ENCODE data around the gene ANGPT4.
"Not testable (repeated sequence)": the region's sequence is repeated elsewhere in the genome, so short reads cannot be mapped to it uniquely, and the experiment has no call there.

The ANGPT4 gene

DNA sequence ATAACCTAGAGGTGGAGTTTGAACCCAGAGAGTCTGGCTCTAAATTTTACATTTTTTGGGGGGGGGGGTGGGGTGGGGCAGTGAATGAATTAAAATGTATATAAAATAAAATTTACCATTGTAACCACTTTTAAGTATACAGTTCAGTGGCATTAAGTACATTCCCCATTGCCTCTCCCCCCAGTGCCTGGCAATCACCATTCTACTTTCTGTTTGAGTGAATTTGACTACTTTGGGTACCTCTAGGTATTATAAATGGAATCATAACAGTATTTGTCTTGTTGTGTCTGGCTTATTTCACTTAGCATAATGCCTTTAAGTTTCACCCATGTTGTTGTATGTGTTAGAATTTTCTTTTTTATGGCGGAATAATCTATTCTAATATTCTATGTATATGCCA is 79.9 kb downstream of the ANGPT4 start:
- DNase-seq = no peak
- intact Hi-C loops (cut with DNase I) = no loop called here

DNA sequence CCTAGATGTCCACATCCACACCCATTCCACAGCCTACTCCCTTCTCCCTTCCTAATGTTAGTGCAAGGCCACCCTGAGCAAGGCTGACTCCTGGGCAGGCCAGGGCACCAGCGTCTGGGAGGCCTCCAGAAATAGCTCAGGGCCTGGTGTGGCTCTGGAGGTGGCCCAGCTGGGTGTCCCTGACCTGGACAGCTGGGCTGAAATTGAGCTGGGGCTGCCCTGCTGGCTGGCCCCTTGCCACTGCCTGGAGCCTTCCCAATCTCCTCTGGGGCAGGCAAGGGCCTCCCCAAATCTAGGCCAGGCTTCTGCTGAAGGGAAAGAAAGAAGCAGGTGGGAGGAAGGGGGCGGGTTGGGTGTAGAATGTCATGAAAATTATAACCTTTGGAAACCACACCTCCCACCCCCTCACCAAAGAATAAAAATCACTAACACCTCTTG is 80.5 kb downstream of the ANGPT4 start:
- intact Hi-C loops (cut with DNase I) = no loop called here
- DNase-seq = peak in 39 of 42 donors; percentile 16 to 90 (median 63)

DNA sequence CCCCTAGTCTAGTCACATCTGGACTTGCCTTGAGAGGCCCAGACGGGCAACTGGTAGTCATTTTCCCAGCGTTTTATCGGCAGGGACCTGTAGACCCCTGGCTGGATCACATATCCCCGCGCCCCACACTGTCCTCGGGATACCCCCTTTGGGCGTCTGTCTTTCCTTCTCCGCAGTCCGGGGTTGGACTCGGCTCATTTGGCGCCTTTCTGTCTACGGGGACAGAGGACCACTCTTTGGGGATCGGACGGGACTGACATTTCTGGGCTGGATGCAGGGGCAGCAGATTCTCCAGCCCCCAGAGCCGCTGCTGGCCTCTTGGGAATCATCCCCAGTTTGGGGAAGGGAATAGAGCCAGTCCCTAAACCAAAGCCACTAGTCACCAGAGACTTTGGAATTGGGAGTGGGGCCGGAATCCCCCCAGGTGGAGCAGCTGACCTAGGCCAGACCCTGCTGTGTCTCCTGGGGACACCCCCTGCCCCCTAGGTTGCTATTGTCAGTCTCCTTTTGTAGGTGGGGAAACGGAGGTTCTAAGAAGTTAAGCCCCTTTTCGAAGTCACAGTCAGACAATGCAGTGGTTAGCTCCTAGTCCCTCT is 81.9 kb downstream of the ANGPT4 start:
- peak in 2 of 42 donors; percentile 4 to 43 for DNase-seq
- intact Hi-C loops (cut with DNase I) = no loop called here

DNA sequence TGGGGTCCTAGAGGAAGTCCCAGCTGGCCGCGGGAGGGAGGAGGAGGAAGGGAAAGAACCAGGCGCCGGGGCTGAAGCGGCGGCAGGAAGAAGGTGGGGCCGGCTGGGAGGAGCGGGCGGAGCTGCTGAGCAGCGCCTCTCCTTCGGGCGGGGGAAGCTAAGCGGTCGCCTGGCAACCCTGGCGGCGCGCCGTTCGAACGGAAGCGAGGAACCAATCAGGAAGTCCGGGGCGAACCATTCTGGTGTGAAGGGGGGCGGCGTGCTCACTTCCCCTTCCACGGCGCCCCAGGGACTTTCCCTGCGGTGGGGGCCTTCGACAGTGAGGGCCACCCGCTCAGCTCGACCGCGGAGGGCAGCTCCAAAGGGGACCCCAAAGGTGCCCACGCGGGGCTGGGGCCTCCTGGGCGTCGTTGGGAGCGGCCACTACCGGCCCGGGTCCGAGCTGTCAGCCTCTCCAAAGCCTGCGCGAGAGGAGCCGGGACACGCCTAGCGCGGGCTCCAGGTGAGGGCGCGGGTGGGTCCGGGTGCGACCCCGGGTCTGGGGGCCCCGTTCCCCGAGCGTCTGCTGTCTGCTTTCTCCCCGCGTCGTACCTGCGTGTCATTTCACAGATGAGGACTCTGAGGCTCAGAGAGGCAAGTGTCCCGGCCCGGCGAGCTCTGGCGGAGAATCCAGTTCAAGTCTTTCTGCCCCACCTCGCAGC is 82.5 kb downstream of the ANGPT4 start, which contains the start of gene FAM110A:
Gene FAM110A (plus strand): TSS at position 266 of the 701 bp plus-strand sequence. CDS start 11,090 bp downstream, outside the sequence.
- intact Hi-C loops (cut with DNase I) = no loop called here
- DNase-seq = peak; percentile 87 to 98 (median 95)

DNA sequence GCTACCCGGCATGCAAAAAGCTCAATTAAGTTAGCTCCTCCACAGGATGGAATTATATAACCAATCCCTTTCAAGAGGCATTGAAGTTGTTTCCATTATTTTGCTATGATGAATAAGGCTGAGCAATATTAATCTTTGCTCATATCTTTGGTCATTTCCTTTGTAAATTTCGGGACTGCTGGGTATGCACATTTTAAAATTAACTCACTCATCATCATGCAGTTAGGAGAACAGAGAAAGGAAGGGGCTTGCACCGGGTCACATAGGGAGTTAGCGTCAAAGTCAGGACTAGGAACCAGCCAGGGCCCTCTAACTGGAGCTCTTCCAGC is 83.0 kb downstream of the ANGPT4 start:
- intact Hi-C loops (cut with DNase I) = no loop called here
- DNase-seq = peak in 2 of 42 donors; percentile 29 to 52

DNA sequence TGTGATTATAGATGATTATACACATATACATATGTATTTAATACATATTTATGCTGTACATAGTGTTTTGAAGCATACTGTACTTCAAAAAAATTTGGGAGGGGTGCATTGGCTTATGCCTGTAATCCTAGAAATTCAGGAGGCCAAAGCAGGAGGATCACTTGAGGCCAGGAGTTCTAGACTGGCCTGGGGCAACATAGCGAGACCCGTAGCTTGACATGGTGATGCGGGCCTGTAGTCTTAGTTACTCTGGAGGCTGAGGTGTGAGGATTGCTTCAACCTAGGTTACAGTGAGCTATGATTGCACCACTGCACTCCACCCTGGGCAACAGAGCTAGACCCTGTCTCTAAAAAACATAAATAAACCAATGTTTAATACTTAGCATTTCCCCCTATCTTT is 84.2 kb downstream of the ANGPT4 start:
- intact Hi-C loops (cut with DNase I) = no loop called here
- DNase-seq = no peak

DNA sequence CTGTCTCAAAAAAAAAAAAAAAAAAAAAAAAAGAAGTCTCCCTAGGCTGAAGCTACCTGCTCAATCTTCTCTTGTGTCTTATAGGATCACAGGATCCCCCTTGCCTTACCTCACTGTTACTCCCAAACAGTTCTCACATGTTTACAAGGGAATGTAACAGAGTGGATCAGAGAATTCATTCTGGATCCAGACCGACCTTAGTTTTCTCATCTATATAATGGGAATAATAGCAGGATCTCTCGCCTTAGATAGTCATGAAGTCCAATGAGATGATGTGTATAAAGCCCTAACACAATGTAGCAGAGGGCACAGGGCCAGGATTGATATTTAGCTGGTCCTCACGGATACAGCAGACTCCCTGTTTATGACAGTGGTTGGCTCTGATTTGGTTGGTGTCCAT is 84.9 kb downstream of the ANGPT4 start:
- no peak for DNase-seq
- intact Hi-C loops (cut with DNase I) = no loop called here

DNA sequence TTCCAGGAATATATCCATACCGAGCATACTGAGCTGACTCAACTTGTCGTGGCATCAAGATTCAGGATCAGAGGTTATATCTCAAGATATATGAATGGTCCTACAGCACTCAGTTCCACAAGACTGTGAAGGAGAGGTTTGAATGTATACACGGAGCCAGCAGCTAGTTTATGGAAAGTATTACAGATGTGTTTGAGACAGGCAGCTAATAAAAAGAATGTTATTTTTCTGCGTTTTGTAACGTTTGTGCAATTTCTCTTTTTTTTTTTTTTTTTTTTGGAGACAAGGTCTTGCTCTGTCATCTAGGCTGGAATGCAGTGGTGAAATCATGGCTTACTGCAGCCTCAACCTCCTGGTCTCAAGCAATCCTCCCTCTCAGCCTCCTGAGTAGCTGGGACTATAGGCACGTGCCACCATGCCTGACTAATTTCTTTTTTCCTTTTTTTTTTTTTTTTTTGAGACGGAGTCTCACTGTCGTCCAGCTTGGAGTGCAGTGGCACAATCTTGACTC is 86.1 kb downstream of the ANGPT4 start:
- peak in 2 of 42 donors; percentile 3 to 7 for DNase-seq

DNA sequence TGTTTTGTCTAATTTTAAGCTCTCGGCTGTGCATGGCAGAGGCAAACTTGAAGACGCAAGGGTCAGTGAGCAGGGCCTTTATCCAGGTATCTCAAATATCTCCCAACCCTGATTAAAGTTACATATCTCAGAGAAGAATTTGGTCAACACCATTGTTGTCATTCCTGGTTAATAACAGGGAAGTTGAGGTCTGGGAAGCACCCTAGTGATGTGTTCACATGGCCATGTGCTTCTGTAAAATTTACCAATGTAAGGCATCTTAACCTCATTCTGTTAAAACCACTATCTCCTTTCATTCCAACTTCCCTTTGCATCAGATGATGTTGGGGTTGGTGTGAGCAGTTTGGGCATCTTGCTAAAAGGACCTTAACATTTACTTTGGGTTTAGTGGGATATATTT is 86.6 kb downstream of the ANGPT4 start:
- intact Hi-C loops (cut with DNase I) = no loop called here
- peak in 2 of 42 donors; percentile 3 to 13 for DNase-seq

More for the DNA sequence above, 86.1 kb downstream of the ANGPT4 start:
- intact Hi-C loops (cut with DNase I) = no loop called here

DNA sequence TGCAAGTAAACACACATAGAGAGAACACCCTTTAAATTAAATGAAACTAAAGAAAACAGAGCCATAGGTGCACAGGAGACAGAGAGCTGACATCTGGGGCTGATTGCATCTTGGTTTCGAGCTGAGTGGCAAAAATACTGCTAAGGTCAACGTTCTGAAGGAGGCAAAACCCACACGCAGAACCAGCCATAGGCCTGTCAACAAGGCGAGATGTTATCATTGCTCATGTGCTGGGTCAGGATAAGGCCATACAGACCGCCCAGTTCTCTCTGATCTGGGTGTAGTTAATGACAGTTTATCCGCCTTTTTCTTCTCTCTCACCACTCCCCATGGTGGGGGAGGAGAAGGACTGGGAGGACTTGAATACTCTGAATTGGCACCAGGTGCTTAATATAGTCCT is 87.1 kb downstream of the ANGPT4 start:
- intact Hi-C loops (cut with DNase I) = no loop called here
- DNase-seq = peak in 2 of 42 donors; percentile 12 to 18

DNA sequence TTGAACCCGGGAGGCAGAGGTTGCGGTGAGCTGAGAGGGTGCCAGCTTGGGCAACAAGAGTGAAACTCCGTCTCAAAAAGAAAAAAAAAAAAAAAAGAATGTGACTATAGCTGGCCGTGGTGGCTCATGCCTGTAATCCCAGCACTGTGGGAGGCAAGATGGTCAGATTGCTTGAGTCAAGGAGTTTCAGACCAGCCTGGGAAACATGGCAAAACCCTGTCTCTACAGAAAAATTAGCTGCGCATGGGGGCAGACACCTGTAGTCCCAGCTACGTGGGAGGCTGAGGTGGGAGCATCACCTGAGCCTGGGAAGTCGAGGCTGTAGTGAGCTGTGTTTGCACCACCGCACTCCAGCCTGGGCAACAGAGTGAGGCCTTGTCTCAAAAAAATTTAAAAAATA is 88.2 kb downstream of the ANGPT4 start:
- peak in 4 of 42 donors; percentile 9 to 24 (median 10) for DNase-seq
- intact Hi-C loops (cut with DNase I) = not testable (repeated sequence)

DNA sequence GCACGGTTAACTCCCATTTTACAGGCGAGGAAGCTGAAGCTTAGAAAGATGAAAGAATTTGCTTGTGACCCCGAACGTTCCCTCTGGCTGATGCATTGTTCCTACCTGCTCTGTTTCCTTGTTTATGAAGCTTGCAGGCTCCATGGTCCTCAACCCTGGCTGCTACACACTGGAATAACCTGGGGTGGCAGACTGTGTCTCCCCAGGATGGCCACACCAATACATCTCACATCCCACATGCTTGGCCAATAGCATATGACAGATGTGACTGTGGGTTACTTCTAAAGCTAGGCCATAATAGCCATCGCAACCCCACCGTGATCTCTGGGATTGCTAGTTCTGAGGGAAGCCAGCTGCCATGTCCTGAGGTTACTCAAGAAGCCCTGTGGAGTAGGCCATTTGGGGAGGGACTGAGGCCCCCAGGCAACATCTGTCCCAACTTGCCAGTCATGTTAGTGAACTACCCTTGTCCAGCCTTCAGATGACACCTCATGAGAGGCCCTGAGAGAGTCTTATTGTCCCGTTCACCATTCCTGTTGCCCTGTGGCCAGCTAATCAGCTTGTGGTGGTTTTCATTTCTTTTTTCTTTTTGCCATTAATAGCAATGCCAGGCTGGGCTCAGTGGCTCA is 89.3 kb downstream of the ANGPT4 start:
- peak in 2 of 42 donors; percentile 4 to 16 for DNase-seq
- intact Hi-C loops (cut with DNase I) = no loop called here

DNA sequence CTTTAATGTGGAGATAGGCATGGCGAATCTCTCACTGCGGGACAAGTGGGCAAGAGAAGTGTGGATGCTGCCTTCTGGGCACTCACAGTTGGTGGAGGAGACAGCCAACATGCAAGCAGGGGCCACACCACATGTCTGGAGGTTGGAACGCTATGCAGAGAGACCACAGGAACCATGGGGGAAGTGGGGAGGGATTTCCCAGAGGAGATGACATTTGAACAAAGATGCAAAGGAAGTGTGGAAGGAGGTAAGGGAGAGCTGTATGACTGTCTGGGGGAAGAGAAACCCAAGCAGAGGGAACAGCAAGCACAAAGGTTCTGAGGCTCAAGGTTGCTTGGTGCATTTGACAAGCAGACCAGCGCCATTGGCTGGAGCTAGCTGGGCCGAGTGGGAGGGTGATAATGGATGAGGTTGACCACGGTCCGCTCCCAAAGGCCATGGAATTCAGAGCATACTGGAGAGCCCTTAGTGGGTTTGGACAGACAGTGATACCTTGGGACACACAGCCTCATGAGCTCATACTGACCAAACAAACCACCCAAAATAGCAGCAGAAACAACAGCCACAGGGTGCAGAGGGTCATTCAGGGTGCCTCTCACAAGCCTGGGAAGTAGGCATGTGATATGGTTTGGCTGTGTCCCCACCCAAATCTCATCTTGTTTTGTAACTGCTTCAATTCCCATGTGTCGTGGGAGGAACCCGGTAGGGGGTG is 90.3 kb downstream of the ANGPT4 start:
- peak in 3 of 42 donors; percentile 11 to 26 (median 17) for DNase-seq
- intact Hi-C loops (cut with DNase I) = no loop called here

DNA sequence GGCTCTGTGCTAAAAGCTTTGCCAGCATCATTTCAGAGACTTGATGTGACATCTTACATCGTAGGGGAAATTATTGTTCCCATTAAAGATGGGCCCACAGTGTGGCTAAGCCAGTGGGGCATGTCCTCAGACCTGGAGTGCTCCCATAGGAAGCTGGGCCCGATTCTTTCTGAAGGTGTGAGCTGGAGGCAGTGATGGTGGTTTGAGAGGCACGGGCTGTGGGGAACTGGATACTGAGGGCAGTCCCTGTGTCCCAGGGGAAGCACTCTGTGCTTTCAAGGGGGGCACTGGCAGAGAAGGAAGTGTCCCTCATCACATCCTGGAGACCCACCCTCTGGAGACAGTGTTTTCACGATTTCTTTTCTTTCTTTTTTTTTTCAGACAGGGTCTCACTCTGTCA is 91.2 kb downstream of the ANGPT4 start:
- intact Hi-C loops (cut with DNase I) = no loop called here

DNA sequence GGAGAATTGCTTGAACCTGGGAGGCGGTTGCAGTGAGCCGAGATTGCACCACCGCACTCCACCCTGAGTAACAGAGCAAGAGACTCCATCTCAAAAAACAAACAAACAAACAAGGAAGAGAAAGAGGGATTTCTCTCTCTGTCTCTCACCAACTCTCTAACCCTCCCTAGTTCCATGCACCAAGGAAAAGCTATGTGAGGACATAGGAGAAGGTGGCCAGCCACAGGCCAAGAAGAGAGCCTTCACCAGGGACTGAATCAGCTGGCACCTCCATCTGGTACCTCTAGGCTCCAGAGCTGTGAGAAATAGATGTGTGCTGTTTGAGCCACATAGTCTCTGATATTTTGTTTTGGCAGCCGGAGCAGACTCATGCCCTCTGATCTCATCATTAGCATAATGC is 91.6 kb downstream of the ANGPT4 start:
- intact Hi-C loops (cut with DNase I) = no loop called here
- peak in 1 of 42 donors; percentile 5 for DNase-seq

More for the DNA sequence above, 91.2 kb downstream of the ANGPT4 start:
- peak in 2 of 42 donors; percentile 3 to 10 for DNase-seq

DNA sequence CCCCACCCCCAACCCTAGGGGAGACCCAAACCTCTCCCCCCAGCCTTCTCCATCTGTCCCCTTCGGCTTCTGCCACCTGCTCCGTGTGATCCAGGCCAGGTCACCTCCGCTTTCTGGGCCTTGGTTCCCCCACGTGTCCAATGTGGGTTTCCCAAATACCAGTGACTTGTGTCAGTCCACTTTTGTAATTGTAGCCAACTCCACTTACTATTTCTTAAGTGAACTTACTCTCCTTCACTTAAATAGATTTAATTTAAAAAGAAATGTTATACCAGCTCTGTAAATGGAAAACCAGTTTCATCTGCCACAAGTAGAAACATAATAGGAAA is 92.6 kb downstream of the ANGPT4 start:
- intact Hi-C loops (cut with DNase I) = no loop called here

DNA sequence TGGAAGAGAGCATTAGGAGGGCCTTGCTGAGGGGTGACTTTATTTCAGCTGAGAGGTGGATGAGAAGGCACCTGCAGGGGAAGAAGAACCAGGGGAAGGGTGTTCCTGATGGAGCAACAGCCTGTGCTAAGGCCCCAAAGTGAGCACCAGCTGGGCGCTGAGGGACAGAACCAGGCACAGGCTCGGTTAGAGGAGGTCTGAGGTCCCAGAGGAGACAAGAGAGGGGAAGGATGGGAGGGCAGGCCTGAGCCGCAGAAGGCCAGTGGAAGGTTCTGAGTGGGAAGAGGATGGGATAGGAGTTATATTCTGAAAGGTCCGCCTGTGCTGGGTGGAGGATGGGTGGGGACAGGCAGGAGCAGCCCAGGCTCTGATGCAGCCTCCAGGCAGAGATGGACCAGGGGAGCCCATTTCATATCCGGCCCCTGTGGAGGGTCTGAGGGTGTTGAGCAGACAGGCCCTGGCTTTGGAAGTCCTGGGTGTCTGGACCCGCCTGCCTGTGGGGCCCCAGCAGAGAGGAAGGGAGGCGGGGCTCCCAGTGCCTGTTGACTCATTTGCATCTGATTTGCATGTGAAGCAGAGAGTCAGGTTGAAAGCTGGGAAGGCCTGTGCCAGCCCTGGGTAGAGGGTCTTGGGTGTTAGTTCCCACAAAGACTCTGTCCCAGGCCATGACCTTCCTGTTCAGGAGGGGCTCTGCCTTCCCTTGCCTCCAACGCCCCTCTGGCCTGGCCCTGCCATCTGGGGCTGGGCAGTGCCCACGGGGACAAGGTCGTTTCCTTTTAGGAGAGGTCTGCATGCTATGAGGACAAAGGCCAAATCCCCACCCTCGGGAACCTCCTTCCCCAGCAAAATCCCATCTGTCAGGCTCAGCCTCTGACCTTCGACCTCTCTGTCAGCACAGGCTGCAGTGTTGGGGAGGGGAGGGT is 93.2 kb downstream of the ANGPT4 start:
- peak in 2 of 42 donors; percentile 1 to 6 for DNase-seq
- intact Hi-C loops (cut with DNase I) = no loop called here

More for the DNA sequence above, 92.6 kb downstream of the ANGPT4 start:
- peak in 2 of 42 donors; percentile 8 to 18 for DNase-seq

DNA sequence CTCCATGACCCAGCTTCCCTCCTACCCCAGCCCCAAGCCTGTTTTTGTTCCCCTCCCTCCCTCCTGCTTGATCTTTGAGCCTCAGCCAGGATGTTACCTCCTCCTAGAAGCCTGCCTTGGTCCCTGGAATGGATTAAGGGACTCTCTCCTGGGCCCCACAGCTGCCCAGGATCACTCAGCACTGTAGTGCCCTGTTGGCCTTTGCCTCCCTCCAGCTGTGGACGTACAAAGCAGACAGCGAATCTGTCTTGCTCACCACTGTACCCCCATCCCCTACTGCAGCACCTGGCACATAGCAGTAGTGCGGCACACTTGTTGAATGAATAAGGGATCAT is 94.4 kb downstream of the ANGPT4 start:
- intact Hi-C loops (cut with DNase I) = no loop called here
- peak in 1 of 42 donors; percentile 8 for DNase-seq
